Activated gamma-delta T cell (primary cell): ENCODE data around the gene RFX6.
"Not testable (repeated sequence)": the region's sequence is repeated elsewhere in the genome, so short reads cannot be mapped to it uniquely, and the experiment has no call there.

Experiments used
- DNase-seq: peaks from one replicate; lab custom pipeline; 2025; lab: John Stamatoyannopoulos, UW
- total RNA-seq, 2 donors: gene quantifications; one replicate each; lab custom pipeline; 2026; lab: John Stamatoyannopoulos, UW

The RFX6 gene, protein sequence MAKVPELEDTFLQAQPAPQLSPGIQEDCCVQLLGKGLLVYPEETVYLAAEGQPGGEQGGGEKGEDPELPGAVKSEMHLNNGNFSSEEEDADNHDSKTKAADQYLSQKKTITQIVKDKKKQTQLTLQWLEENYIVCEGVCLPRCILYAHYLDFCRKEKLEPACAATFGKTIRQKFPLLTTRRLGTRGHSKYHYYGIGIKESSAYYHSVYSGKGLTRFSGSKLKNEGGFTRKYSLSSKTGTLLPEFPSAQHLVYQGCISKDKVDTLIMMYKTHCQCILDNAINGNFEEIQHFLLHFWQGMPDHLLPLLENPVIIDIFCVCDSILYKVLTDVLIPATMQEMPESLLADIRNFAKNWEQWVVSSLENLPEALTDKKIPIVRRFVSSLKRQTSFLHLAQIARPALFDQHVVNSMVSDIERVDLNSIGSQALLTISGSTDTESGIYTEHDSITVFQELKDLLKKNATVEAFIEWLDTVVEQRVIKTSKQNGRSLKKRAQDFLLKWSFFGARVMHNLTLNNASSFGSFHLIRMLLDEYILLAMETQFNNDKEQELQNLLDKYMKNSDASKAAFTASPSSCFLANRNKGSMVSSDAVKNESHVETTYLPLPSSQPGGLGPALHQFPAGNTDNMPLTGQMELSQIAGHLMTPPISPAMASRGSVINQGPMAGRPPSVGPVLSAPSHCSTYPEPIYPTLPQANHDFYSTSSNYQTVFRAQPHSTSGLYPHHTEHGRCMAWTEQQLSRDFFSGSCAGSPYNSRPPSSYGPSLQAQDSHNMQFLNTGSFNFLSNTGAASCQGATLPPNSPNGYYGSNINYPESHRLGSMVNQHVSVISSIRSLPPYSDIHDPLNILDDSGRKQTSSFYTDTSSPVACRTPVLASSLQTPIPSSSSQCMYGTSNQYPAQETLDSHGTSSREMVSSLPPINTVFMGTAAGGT
- total RNA-seq, result 0 to 0.09 reads per million in 2 donors

DNA sequence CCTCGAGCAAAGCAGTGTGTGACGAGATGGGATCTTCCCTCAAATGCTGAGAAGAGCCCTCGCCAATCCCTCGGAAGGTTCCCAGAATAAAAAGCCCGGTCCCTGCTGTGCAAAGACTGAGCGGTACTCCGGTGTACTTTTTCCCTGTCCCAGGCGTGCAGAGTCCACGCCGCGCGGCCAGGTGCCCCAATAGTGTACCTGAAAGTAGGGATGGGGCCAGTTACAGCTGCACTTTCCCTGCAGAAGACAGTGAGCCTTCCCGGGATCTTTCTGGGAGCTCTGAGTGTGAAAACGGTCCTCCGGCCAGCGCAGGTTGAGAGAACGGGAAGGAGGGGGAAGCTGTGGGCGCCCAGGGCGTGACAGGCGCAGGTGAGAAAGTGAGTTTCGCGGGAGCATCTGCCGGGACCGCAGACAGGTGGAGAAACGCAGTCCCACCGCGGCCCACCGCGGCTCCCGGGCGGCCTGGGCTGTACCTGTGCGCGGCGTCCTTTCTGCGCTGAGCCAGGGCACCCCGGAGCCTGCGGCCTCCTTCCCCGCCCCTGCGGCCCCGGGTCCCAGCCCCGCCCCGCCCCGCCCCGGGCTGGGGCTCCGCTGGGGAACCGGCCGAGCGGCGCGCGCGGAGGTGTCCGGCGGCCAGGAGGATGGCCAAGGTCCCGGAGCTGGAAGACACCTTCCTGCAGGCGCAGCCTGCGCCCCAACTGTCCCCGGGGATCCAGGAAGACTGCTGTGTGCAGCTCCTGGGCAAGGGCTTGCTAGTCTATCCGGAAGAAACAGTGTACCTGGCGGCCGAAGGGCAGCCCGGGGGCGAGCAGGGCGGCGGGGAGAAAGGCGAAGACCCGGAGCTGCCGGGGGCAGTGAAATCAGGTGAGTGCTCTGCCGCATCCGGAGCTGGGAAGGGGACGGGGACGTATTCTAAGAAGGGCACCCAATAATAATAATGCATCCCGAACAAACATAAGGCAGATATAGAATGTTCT is at the start of gene RFX6:
Gene RFX6 (plus strand): TSS at position 608 of the 977 bp plus-strand sequence. CDS start 34 bp downstream, at position 642.
- DNase-seq, result peak; percentile 8

GRCh38 chr6:116827561-116828240 is 49.3 kb upstream of the RFX6 start:
- DNase-seq, result no peak

GRCh38 chr6:116828983-116829382 is 48.1 kb upstream of the RFX6 start, which contains the start of gene GPRC6A:
GPRC6A (minus strand) TSS chr6:116829083; CDS start chr6:116829013, 70 bp downstream.
- DNase-seq, result no peak

GRCh38 chr6:116834526-116834925 is 42.5 kb upstream of the RFX6 start:
- not testable (repeated sequence) for DNase-seq

- no peak for DNase-seq
These were observed 40.3 kb upstream of the RFX6 start for GRCh38 chr6:116836606-116837342.

DNA sequence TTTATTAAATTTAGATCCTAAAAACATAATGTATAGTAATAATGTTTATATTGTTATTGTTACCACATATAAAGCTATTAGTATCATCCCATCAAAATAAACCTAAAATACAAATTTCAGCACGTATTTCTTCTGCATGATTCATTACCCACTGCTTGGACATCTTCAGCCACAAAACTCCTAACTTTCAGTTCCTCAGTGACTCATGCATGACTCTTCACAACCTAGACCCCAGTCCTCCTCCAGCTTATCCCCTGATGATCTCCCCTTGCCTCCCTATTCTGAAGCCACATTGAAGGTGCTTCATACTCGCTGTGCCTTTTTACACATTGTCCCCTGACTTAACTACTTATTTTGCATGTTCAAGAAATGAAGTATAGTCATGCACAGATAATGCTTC is 37.0 kb upstream of the RFX6 start:
- no peak for DNase-seq

GRCh38 chr6:116842459-116842858 is 34.6 kb upstream of the RFX6 start:
- DNase-seq, result no peak

DNA sequence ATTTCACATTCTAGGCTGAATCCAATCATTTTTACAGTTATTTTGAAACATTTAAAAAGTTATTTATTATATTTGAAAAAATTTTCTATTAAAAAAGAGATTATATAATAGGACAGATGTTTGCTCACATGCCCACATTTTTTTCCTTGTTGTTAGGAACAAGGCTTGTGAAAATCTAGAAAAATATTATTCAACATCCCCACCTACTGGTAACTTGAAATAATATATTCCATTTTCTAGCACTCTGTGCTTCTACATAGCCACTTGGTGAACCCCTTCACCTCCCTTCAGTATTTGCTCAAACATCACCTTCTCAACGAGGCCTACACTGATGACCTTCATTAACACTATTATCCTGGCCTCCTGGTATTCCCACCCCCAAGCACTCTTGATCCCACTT is 29.8 kb upstream of the RFX6 start:
- DNase-seq, result no peak

DNA sequence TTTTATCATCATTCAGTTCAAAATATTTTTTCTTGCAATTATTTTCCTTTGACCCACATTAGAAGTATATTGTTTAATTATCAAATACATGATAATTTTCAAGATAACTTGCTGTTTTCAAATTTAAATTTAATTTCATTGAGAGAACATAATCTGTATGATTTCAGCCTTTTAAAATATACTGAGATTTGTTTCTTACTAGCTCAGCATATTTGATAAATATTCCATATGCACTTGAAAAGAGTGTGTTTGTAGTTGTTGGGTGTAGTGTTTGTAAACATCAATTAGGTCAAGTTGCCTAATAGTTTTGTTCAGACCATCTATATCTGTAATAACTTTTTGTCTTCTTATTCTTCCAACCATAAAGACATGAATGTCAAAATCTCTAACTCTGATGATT is 19.0 kb upstream of the RFX6 start:
- DNase-seq, result no peak

- no peak for DNase-seq
These were observed 17.8 kb upstream of the RFX6 start for GRCh38 chr6:116859264-116859663.

- DNase-seq, result no peak
These were observed 10.7 kb upstream of the RFX6 start for GRCh38 chr6:116866281-116866871.

DNA sequence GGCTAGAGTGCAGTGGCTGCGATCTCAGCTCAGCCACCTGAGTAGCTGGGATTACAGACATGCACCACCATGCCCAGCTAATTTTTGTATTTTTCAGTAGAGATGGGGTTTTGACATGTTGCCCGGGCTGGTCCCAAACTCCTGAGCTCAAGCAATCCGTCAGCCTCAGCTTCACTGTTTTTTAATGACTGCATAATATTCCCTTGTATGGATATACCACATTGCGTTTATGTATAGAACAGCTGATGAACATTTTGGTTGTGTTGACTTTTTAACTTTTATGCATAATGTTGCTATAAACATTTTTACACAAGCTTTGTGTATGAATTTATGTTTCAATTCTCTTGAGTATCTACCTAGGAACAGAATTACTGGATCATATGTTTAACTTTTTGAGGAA is 4.3 kb upstream of the RFX6 start:
- DNase-seq, result no peak

DNA sequence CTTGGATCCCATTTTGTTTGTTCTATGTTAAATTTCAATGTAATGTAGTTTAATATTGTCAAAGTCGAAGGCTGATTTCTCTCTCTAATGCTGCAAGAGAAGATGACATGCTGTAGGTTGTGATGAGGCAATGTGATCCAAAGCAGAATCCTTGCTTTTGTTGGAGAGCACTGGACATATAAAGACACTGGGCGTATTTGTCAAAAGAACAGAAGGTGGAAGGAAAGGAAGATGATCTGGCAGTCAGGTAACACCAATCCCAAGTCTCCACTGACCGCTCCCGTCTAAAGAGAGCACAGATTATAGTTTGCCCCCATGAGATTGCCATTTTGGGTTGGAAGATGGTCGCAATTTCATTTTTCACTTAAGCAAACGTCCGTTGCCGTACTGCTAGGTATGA is 935 bp upstream of the RFX6 start:
- no peak for DNase-seq

DNA sequence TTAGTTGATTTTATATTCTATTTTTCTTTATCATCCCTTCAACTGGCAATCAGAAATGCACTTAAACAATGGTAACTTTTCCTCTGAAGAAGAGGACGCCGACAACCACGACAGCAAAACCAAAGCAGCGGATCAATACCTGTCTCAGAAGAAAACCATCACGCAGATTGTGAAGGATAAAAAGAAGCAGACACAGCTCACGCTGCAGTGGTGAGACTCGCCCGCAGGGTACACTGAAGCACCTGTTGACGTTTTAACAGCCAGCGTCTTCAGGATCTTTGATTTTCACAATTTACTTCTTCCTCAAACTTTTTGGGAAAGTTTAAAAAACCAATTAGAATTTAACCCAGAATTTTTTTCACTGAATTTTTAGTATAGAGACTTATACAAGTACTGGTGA is 701 bp downstream of the RFX6 start:
- DNase-seq, result no peak

- DNase-seq, result no peak
These were observed 4.2 kb downstream of the RFX6 start for GRCh38 chr6:116881236-116881635.

DNA sequence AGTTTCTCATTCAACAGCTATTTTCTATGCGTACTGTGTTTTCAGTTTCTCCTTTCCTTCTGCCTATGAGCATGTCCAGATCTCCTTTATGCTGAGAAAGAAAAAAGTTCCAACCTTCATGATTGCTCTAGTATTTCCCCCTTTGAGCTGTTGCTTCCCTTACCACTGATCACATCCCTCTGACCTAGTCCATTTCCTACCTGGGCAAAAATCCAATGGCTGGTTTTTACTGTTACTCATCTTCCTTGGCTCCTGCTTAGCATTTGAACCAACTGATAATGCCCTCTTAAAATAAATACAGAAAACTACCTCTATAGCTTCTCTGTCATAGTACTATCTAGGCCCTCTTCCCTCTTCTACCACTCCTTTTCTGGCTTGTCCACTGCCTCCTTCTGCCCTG is 6.0 kb downstream of the RFX6 start:
- DNase-seq, result no peak

- no peak for DNase-seq
These were observed 7.5 kb downstream of the RFX6 start for GRCh38 chr6:116884530-116884929.

- DNase-seq, result no peak
These were observed 10.1 kb downstream of the RFX6 start for GRCh38 chr6:116887168-116887567.

- DNase-seq, result no peak
These were observed 10.9 kb downstream of the RFX6 start for GRCh38 chr6:116887894-116888293.
